GM19025 (cell line): ENCODE data around the gene GPX2.
"Not testable (repeated sequence)": the region's sequence is repeated elsewhere in the genome, so short reads cannot be mapped to it uniquely, and the experiment has no call there.

ENCODE experiments used
- ATAC-seq: cut with Tn5 transposase; IDR thresholded peaks from one replicate; pipeline ENCODE4 v1.9.1; 2021; ENCODE audit warnings: mild to moderate bottlenecking, low read depth, moderate library complexity; ENCODE audit not compliant: unreplicated experiment

The GPX2 gene

DNA sequence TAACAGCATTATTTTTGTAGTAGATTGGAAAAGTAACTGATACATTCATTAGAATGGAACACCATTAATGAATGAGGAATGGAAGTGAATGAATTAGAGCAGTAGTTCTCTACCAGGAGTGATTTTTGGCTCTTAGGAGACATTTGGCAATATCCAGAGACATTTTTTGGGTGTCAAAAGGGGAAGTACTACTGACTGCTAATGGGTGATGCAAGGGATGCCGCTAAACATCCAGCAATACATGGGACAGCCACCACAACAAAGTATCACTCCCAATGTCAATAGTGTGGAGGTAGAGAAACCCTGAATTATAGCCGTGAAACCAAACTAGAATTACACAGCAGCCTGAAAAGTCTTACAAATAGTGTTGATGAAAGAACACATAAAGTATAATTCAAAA is 26.7 kb downstream of the GPX2 start:
- ATAC-seq = no peak

GRCh38 chr14:64915029-64915424 is 27.5 kb downstream of the GPX2 start:
- ATAC-seq = no peak

DNA sequence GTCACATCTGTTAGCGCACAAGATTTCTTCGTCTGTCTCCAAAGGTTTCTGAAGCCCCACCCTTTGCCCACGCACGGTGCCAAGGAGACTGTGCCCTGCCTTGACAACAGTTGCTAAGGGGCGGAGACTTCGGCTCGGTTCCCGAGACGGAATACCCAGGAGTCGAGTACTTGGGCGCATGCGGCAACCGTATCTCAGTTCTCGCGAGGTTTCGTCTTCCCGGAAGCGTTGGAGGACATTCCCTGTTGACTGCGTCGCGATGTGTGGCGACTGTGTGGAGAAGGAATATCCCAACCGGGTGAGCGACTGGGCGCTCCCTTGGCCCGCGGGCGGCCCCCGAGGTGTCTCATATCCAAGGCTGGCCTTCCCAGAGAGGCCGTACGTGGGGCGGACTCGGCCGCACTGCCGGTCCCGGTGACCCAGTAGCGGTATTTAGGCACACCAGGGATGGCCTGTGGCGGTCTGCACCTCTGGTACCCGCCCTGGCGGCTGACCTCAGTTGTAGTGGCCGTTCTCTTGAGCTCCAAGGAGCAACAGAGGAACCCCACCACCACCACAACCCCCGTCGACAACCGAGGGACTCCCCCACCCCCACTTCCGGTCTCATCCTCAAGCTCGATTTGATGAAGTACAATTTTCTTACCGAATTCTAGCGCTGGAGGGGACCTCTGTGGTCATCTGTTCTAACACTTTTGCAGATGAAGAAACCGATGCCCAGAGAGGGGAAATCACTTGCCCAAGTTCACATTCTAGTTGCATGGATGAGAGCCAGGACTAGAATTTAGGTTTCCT is 28.1 kb downstream of the GPX2 start, which contains the start of gene CHURC1:
Gene CHURC1 (plus strand): TSS at position 219 of the 792 bp plus-strand sequence. CDS start 41 bp downstream, at position 260.
- ATAC-seq = peak; percentile 98

DNA sequence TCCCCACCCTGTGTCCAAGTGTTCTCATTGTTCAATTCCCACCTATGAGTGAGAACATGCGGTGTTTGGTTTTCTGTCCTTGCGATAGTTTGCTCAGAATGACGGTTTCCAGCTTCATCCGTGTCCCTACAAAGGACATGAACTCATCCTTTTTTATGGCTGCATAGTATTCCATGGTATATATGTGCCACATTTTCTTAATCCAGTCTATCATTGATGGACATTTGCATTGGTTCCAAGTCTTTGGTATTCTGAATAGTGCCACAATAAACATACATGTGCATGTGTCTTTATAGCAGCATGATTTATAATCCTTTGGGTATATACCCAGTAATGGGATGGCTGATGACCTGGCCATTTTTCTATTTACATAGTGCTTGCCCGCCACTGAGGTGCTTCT is 29.1 kb downstream of the GPX2 start:
- ATAC-seq = not testable (repeated sequence)

- no peak for ATAC-seq
Observed at GRCh38 chr14:64912261-64912660, 30.3 kb downstream of the GPX2 start.

- no peak for ATAC-seq
Observed at GRCh38 chr14:64910847-64911495, 31.6 kb downstream of the GPX2 start.

DNA sequence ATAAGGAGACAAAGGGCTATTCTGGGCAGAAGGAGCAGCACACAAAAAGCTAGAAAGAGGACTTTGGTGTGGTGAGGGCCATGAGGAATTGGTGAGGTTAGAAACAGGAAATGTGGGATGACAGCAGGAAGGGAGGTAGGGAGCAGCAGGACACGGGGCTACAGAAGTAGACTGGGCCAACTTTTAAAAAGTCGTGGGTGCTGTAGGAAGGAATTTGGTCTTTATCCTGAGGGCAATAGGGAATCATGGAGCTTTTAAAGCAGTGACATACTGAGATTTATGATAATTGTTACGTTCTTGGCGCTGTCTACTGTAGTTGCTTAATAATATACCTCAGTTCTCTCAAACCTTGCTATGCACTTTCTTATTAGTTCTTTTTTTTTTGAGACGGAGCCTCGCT is 36.5 kb downstream of the GPX2 start:
- ATAC-seq = no peak

DNA sequence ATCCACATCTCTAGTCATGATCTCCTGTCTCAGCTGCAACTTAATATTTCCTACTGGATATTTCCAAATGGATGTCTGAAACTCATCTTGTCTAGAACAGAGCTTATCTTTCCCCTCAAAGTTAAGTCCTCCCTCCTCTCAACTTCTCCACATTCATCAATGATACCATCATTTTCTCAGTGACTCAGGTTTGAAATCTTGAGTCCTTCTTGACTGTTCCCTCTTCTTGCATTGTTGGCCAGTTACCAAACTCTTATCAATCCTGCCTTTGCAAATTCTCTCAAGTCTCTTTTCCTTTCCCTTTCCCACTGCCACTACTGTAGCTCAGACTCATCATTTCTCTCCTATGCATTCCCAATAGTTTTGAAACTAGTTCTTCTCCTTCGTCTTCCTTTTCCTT is 42.6 kb downstream of the GPX2 start:
- ATAC-seq = no peak

GRCh38 chr14:64891839-64892375 is 50.6 kb downstream of the GPX2 start:
- no peak for ATAC-seq

DNA sequence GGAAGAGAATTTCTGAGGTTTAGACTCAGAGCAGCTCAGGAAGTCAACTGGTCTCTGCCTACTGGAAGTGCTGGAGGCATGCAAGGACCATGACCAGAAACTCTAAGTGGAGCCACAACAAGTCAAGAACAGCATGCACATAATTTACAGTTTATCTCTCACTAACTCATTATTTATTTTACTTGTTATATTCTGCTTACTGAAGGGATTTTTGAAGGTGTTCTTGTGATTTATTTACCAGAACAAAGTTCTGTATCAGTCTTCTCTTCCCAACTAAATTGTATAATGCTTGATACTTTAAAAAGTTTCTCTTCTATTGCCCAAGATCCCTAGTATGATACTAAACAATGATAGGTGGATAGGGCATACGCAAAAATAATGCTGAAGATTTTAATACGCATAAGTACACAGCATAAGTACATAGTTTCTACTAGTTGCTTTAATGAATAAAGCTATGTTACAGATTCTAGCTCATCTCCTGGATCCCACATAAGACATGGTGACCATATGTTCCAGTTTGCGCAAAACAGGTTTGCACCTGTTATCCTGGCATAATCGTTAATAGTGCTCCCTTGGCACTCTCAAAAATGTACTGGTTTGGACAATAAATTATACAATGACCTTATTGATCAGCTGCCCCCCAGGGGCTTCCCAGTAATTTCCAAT is 51.2 kb downstream of the GPX2 start:
- ATAC-seq = no peak

GRCh38 chr14:64889352-64889751 is 53.2 kb downstream of the GPX2 start:
- ATAC-seq = no peak
